H9 (cell line): ENCODE data around the gene NEK5. TPM values are rescaled to one million over a fixed set of nuclear protein-coding genes. Genes with fewer than 3 reads are reported as not detected.

ENCODE experiments used
- DNase-seq: peaks from one replicate; pipeline ENCODE4 v3.0.0-alpha.2; 2017
- H2AFZ ChIP-seq: one replicate; pipeline ENCODE4 v1.6.1; 2013; ENCODE audit warnings: mild to moderate bottlenecking, low read length, control low read depth, moderate library complexity
- H2AK5ac ChIP-seq: 2 replicates; pipeline ENCODE4 v1.6.1; 2013; ENCODE audit warnings: low read length, control low read depth, mixed read lengths; ENCODE audit not compliant: insufficient read length
- H2BK120ac ChIP-seq: one replicate; pipeline ENCODE4 v1.6.1; 2013; ENCODE audit warnings: low read depth, mild to moderate bottlenecking, low read length, control low read depth, inconsistent platforms; ENCODE audit not compliant: poor library complexity, severe bottlenecking
- H2BK12ac ChIP-seq: 2 replicates; pipeline ENCODE4 v1.6.1; 2013; ENCODE audit warnings: low read length, control low read depth, mixed read lengths, low read depth; ENCODE audit not compliant: insufficient read length
- H2BK15ac ChIP-seq: 2 replicates; pipeline ENCODE4 v1.6.1; 2013; ENCODE audit warnings: low read depth, low read length, control low read depth
- H2BK20ac ChIP-seq: one replicate; pipeline ENCODE4 v1.6.1; 2013; ENCODE audit warnings: low read depth, mild to moderate bottlenecking, low read length, control low read depth, inconsistent platforms; ENCODE audit not compliant: poor library complexity, severe bottlenecking
- H2BK5ac ChIP-seq: 2 replicates; pipeline ENCODE4 v1.6.1; 2013; ENCODE audit warnings: low read length, control low read depth, mixed read lengths; ENCODE audit not compliant: insufficient read length
- H3K14ac ChIP-seq: 2 replicates; pipeline ENCODE4 v1.6.1; 2013; ENCODE audit warnings: low read length, control low read depth; ENCODE audit not compliant: insufficient read depth
- H3K18ac ChIP-seq: 2 replicates; pipeline ENCODE4 v1.6.1; 2013; ENCODE audit warnings: low read depth, mild to moderate bottlenecking, mixed read lengths, low read length, control low read depth; ENCODE audit not compliant: insufficient read length
- H3K23ac ChIP-seq: 2 replicates; pipeline ENCODE4 v1.6.1; 2013; ENCODE audit warnings: low read length, control low read depth, mixed read lengths, low read depth; ENCODE audit not compliant: insufficient read length
- H3K23me2 ChIP-seq: 2 replicates; pipeline ENCODE4 v1.6.1; 2013; ENCODE audit warnings: low read depth, mild to moderate bottlenecking, mixed read lengths, low read length, control low read depth; ENCODE audit not compliant: insufficient read length, poor library complexity, severe bottlenecking
- H3K27ac ChIP-seq: 2 replicates; pipeline ENCODE4 v1.5.1; 2013; ENCODE audit warnings: low read length, control low read depth, mixed read lengths, low read depth; ENCODE audit not compliant: insufficient read length
- H3K27me3 ChIP-seq: 2 replicates; pipeline ENCODE4 v1.6.1; 2013; ENCODE audit warnings: low read length, control low read depth, inconsistent platforms; ENCODE audit not compliant: insufficient read depth
- H3K4ac ChIP-seq: 2 replicates; pipeline ENCODE4 v1.6.1; 2013; ENCODE audit warnings: low read depth, mild to moderate bottlenecking, control low read depth, inconsistent platforms, low read length, moderate library complexity
- H3K4me1 ChIP-seq: 2 replicates; pipeline ENCODE4 v1.6.1; 2013; ENCODE audit warnings: low read length, control low read depth, inconsistent platforms; ENCODE audit not compliant: insufficient read depth
- H3K4me2 ChIP-seq: 2 replicates; pipeline ENCODE4 v1.6.1; 2013; ENCODE audit warnings: low read length, control low read depth, mixed read lengths; ENCODE audit not compliant: insufficient read length, insufficient read depth
- H3K56ac ChIP-seq: 2 replicates; pipeline ENCODE4 v1.6.1; 2013; ENCODE audit warnings: low read depth, mild to moderate bottlenecking, mixed read lengths, low read length, control low read depth; ENCODE audit not compliant: insufficient read length
- H3K79me1 ChIP-seq: 2 replicates; pipeline ENCODE4 v1.6.1; 2013; ENCODE audit warnings: low read depth, mild to moderate bottlenecking, moderate library complexity, low read length, control low read depth, inconsistent platforms; ENCODE audit not compliant: insufficient read depth, poor library complexity, severe bottlenecking
- H3K79me2 ChIP-seq: 2 replicates; pipeline ENCODE4 v1.6.1; 2013; ENCODE audit warnings: low read length, control low read depth, inconsistent platforms; ENCODE audit not compliant: insufficient read depth
- H3K9ac ChIP-seq: 2 replicates; pipeline ENCODE4 v1.6.1; 2013; ENCODE audit warnings: low read length, control low read depth, mixed read lengths; ENCODE audit not compliant: insufficient read length; ENCODE audit errors: extremely low read depth
- H3K9me3 ChIP-seq: one replicate; pipeline ENCODE4 v1.6.1; 2013; ENCODE audit warnings: low read depth, low read length, inconsistent platforms; ENCODE audit not compliant: control insufficient read depth
- H3T11ph ChIP-seq: one replicate; pipeline ENCODE4 v1.6.1; 2013; ENCODE audit warnings: mild to moderate bottlenecking, low read length, control low read depth, inconsistent platforms
- H4K20me1 ChIP-seq: one replicate; pipeline ENCODE4 v1.6.1; 2013; ENCODE audit not compliant: control insufficient read depth, insufficient read length, insufficient read depth
- H4K5ac ChIP-seq: 2 replicates; pipeline ENCODE4 v1.6.1; 2013; ENCODE audit warnings: low read depth, mild to moderate bottlenecking, mixed read lengths, low read length, control low read depth; ENCODE audit not compliant: insufficient read length
- H4K8ac ChIP-seq: replicated peaks from 2 replicates; pipeline ENCODE4 v1.6.1; 2013; ENCODE audit warnings: low read length, control low read depth, mixed read lengths, low read depth; ENCODE audit not compliant: insufficient read length
- H4K91ac ChIP-seq: 2 replicates; pipeline ENCODE4 v1.6.1; 2013; ENCODE audit warnings: low read depth, mild to moderate bottlenecking, moderate library complexity, mixed read lengths, low read length, control low read depth; ENCODE audit not compliant: insufficient read length
- H3K27ac Mint-ChIP-seq, 3 experiments: 2 replicates in 2 of 3; 3 replicates in 1 of 3; pipeline ENCODE4 v1.8.0; 2020 to 2021; ENCODE audit warnings: mixed read lengths in 3 of 3, mild to moderate bottlenecking in 1 of 3, moderate library complexity in 1 of 3
- H3K27me3 Mint-ChIP-seq: 2 replicates; pipeline ENCODE4 v1.8.0; 2021; ENCODE audit warnings: low read depth, mild to moderate bottlenecking, moderate library complexity, mixed read lengths
- H3K36me3 Mint-ChIP-seq, 3 experiments: 2 replicates in 2 of 3; 3 replicates in 1 of 3; pipeline ENCODE4 v1.8.0; 2020 to 2021; ENCODE audit warnings: low read depth in 3 of 3, mixed read lengths in 3 of 3; ENCODE audit not compliant: insufficient read depth in 1 of 3
- H3K4me1 Mint-ChIP-seq, 2 experiments: 2 replicates each; pipeline ENCODE4 v1.8.0; 2020; ENCODE audit warnings: mixed read lengths in 2 of 2
- H3K4me3 Mint-ChIP-seq, 2 experiments: 2 replicates in 1 of 2; 3 replicates in 1 of 2; pipeline ENCODE4 v1.8.0; 2020 to 2021; ENCODE audit warnings: mild to moderate bottlenecking in 2 of 2, mixed read lengths in 2 of 2, moderate library complexity in 1 of 2
- H3K9me3 Mint-ChIP-seq, 2 experiments: 2 replicates in 1 of 2; 3 replicates in 1 of 2; pipeline ENCODE4 v1.8.0; 2020; ENCODE audit warnings: mild to moderate bottlenecking in 2 of 2, mixed read lengths in 2 of 2, moderate library complexity in 1 of 2
- WGBS: extraction: QIAGEN DNeasy Blood & Tissue Kit; methylation state at CpG from one replicate; pipeline ENCODE4 v1.1.7; 2013; ENCODE audit warnings: missing lambda C conversion rate, low lambda C conversion rate, mixed read lengths; ENCODE audit not compliant: insufficient read length; ENCODE audit errors: extremely low coverage; 5-methylcytosine and 5-hydroxymethylcytosine counted together
- total RNA-seq: library from RNA; stranded (reverse); gene quantifications from 2 replicates; pipeline ENCODE4 v1.2.1, GENCODE V29; 2021
- TF ChIP-seq, protein P1 (sequence below): fragments of 200-600 bp; sonication (generic); conservative IDR thresholded peaks from 3 replicates; pipeline ENCODE4 v1.8.0; 2021; ENCODE audit warnings: antibody characterized with exemption, mild to moderate bottlenecking

Gene NEK5
- total RNA-seq, 1 experiment from 2014 or later: 0.26 TPM

DNA sequence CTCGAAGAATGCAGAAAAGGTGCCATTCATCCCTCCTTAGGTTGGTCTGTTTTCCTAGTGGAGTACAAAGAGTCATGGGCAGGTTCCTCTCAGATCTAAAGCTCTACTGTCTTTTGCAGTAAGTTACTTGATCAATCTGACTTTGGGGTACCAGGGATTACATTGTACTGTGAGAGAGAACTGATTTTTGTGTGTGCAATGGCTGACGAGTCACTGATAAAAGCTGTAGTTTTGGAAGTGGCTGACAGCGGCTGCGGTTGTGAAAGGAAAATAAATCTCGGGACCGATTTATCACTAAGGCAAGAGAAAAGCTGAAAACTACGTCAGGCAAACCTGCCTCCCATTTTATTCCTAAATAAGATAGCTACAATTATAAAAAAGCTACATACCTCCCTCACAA lies 77.5 kb downstream of the NEK5 start:
- Histone ChIP-seq H4K5ac (no peak overlapping the region), H4K8ac (no peak overlapping the region), H4K20me1 (no peaks in the 10 kb centered on the region), H3K27ac (no peak overlapping the region), H3K23ac (no peak overlapping the region), H2BK12ac (no peak overlapping the region), H4K91ac (no peak overlapping the region), H2BK15ac (no peak overlapping the region), H3K18ac (no peak overlapping the region), H3K9me3 (no peaks in the 10 kb centered on the region), H3T11ph (no peak overlapping the region), H3K79me2 (no peaks in the 10 kb centered on the region), H3K4me2 (no peak overlapping the region), H3K27me3 (no peaks in the 10 kb centered on the region), H2BK120ac (no peak overlapping the region), H3K4ac (no peak overlapping the region), H2AK5ac (no peak overlapping the region), H3K79me1 (no peaks in the 10 kb centered on the region), H3K4me1 (no peaks in the 10 kb centered on the region), H3K56ac (no peak overlapping the region), H3K9ac (no peak overlapping the region), H3K14ac (no peak overlapping the region), H3K23me2 (no peaks in the 10 kb centered on the region), H2BK5ac (no peak overlapping the region), H2BK20ac (no peak overlapping the region), H2AFZ (no peak overlapping the region)
- no CpG with 5 or more reads among the region's 7 CpGs for WGBS
- peaks cover 14% of the 10 kb centered on the region in 2 experiments for H3K4me1 Mint-ChIP-seq
- no peak for DNase-seq
- H3K9me3 Mint-ChIP-seq: peaks cover 0 to 2% of the 10 kb centered on the region in 2 experiments; a peak in 3 of 5 replicates
- no peaks in the 10 kb centered on the region for H3K36me3 Mint-ChIP-seq
- no peaks in the 10 kb centered on the region for H3K27me3 Mint-ChIP-seq
- TF ChIP-seq, protein P1, sequence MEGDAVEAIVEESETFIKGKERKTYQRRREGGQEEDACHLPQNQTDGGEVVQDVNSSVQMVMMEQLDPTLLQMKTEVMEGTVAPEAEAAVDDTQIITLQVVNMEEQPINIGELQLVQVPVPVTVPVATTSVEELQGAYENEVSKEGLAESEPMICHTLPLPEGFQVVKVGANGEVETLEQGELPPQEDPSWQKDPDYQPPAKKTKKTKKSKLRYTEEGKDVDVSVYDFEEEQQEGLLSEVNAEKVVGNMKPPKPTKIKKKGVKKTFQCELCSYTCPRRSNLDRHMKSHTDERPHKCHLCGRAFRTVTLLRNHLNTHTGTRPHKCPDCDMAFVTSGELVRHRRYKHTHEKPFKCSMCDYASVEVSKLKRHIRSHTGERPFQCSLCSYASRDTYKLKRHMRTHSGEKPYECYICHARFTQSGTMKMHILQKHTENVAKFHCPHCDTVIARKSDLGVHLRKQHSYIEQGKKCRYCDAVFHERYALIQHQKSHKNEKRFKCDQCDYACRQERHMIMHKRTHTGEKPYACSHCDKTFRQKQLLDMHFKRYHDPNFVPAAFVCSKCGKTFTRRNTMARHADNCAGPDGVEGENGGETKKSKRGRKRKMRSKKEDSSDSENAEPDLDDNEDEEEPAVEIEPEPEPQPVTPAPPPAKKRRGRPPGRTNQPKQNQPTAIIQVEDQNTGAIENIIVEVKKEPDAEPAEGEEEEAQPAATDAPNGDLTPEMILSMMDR: no peak
- no peak overlapping the region for H3K4me3 Mint-ChIP-seq
- peak overlapping the region in 2 of 3 experiments; percentile 19 to 32; a peak in 3 of 7 replicates for H3K27ac Mint-ChIP-seq
